Measurements from ENCODE around the gene FAM117B. TPM values are rescaled to one million over a fixed set of nuclear protein-coding genes. Genes with fewer than 3 reads are reported as not detected.

The FAM117B gene
- total RNA-seq, 2 experiments from 2014 or later: 17.2 to 19.4 TPM

GRCh38 chr2:202599105-202599504, 35.7 kb upstream of the FAM117B start:
- H3K4me3 Mint-ChIP-seq: no peak overlapping the region
- H3K9me3 Mint-ChIP-seq: no peaks in the 10 kb centered on the region
- intact Hi-C loops (cut with micrococcal nuclease): no loop called here
- peaks cover 12% of the 10 kb centered on the region for H3K4me1 Mint-ChIP-seq (ENCODE audit: low read depth)
- H3K27me3 Mint-ChIP-seq: no peaks in the 10 kb centered on the region
- CTCF ChIA-PET: interaction anchor here (0.7 to 6.6 kb wide), 4 partner anchors 8 to 272 kb away, joined by 3 to 56 read pairs (median 3); no protein-coding TSS in a partner anchor
- ATAC-seq (no peak), DNase-seq (no peak)
- POLR2A ChIA-PET: interaction anchor here (1.1 kb wide), 1 partner anchor 11 kb away, joined by 3 read pairs; no protein-coding TSS in a partner anchor
- no peak for TF ChIP-seq CTCF (IDR thresholded peaks at IDR 0.05)
- H3K27ac Mint-ChIP-seq: no peak overlapping the region
- no peaks in the 10 kb centered on the region for H3K36me3 Mint-ChIP-seq (ENCODE audit: low read depth)

DNA sequence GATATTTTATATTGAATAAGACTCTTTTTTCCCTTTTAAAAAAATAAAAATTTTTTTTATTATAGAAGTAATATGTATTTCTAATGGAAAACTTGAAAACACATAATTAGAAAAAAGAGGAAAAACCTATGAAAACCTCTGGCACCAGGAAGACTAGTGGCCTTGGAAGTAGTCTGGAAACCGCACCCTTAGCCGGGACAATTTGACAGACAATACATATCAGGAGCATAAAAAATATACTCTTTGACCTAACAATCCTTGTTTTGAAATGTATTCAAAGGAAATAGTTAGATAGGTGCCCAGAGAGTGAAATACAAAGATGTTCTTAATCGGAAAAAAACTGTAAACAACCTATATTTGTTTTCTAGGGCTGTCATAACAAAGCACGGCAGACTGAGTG, 34.9 kb upstream of the FAM117B start:
- no peaks in the 10 kb centered on the region for H3K27me3 Mint-ChIP-seq
- CTCF ChIA-PET: interaction anchor here (1.0 to 6.6 kb wide), 3 partner anchors 9 to 14 kb away, joined by 3 to 56 read pairs (median 3); no protein-coding TSS in a partner anchor
- intact Hi-C loops (cut with micrococcal nuclease): no loop called here
- DNase-seq (no peak), ATAC-seq (no peak)
- H3K36me3 Mint-ChIP-seq (ENCODE audit: low read depth): no peaks in the 10 kb centered on the region
- peaks cover 16% of the 10 kb centered on the region for H3K4me1 Mint-ChIP-seq (ENCODE audit: low read depth)
- H3K4me3 Mint-ChIP-seq: no peak overlapping the region
- POLR2A ChIA-PET: no interaction called here
- H3K27ac Mint-ChIP-seq: no peak overlapping the region
- TF ChIP-seq CTCF (IDR thresholded peaks at IDR 0.05): no peak
- H3K9me3 Mint-ChIP-seq: no peaks in the 10 kb centered on the region

DNA sequence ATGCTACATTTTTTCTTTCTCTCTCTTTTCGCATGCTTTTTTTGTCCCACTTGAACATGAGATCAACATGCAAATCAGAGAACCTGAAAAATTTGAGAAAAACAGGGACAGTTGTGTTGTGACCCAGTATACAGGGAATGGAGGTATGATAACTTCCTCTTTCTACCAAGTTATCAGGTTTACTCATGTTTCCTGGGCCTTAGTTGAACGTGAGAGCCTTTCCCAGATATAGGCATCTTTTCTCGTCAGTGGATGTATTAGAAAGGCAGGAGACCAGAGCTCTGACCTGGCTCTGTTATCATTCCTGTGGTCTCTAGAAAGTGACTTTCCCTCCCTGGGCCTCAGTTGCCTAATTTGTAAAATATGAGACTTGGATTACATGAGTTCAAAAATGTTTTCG, 30.1 kb upstream of the FAM117B start:
- Mint-ChIP-seq H3K4me3 (no peak overlapping the region), H3K27me3 (no peaks in the 10 kb centered on the region), H3K27ac (peak overlapping the region; percentile 9), H3K9me3 (no peaks in the 10 kb centered on the region), H3K36me3 (ENCODE audit: low read depth) (no peaks in the 10 kb centered on the region), H3K4me1 (ENCODE audit: low read depth) (peaks cover 20% of the 10 kb centered on the region)
- POLR2A ChIA-PET: interaction anchor here (0.6 kb wide), 1 partner anchor 17 kb away, joined by 4 read pairs; no protein-coding TSS in a partner anchor
- no peak for ATAC-seq
- intact Hi-C loops (cut with micrococcal nuclease): no loop called here
- CTCF ChIA-PET: interaction anchor here (1.0 kb wide), 1 partner anchor 16 kb away, joined by 3 read pairs; no protein-coding TSS in a partner anchor
- DNase-seq: no peak
- TF ChIP-seq CTCF (IDR thresholded peaks at IDR 0.05): no peak

DNA sequence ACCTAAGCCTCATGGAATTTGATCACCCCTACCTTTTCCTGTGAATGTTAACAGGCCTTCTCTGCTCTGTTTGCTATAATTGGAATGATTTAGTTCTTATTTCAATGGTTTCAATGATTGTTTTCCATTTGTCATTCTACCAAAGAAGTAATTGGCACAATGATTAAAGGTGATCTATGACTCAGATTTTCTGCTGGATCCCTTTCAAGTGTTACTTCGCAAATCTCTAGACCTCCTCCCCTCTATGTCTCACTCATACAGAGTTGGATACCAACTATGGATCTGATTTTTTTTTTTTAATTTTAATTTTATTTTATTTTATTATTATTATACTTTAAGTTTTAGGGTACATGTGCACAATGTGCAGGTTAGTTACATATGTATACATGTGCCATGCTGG, 29.6 kb upstream of the FAM117B start:
- TF ChIP-seq CTCF (IDR thresholded peaks at IDR 0.05): no peak
- peak; percentile 57 for ATAC-seq
- peak overlapping the region; percentile 9 for H3K27ac Mint-ChIP-seq
- DNase-seq: no peak
- no peaks in the 10 kb centered on the region for H3K27me3 Mint-ChIP-seq
- no peaks in the 10 kb centered on the region for H3K36me3 Mint-ChIP-seq (ENCODE audit: low read depth)
- intact Hi-C loops (cut with micrococcal nuclease): no loop called here
- ChIA-PET CTCF (interaction anchor here (1.0 kb wide), 1 partner anchor 17 kb away, joined by 3 read pairs; no protein-coding TSS in a partner anchor), POLR2A (no interaction called here)
- H3K9me3 Mint-ChIP-seq: no peaks in the 10 kb centered on the region
- peaks cover 24% of the 10 kb centered on the region for H3K4me1 Mint-ChIP-seq (ENCODE audit: low read depth)
- H3K4me3 Mint-ChIP-seq: no peak overlapping the region

DNA sequence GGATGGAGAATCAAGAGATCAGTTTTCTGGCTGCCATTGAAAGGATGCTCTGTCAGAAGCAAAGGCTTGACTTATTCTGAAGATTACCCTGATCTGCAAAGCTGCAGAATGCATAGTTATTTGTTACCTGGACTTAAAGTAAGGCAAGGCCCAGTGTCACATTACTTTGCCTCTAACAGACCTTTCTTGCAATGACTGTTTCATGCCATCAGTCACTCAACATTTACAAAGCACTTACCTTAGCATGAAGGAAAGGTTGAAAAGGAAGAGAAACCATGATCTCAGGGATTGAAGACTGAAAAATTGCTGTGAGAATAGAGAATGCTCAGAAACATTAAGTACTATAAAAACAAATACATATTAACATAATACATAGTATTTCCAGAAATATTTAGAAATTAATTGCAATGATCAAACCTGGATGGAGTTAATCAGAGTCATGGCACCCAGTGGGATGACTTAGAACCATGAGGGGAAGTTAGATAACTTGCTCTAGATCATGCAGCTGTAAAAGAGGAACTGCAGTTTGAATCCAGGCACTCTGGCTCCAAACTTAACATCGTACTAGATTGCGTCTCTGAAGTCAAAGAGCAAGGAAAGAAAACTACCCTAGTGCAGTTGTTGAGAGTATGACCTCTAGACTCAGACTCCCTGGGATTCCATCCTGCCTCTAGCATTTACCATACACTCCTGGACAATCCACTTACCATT, 26.5 kb upstream of the FAM117B start:
- POLR2A ChIA-PET: no interaction called here
- H3K27ac Mint-ChIP-seq: no peak overlapping the region
- no peaks in the 10 kb centered on the region for H3K27me3 Mint-ChIP-seq
- no peaks in the 10 kb centered on the region for H3K9me3 Mint-ChIP-seq
- peaks cover 18% of the 10 kb centered on the region for H3K4me1 Mint-ChIP-seq (ENCODE audit: low read depth)
- DNase-seq (no peak), ATAC-seq (no peak)
- no peaks in the 10 kb centered on the region for H3K36me3 Mint-ChIP-seq (ENCODE audit: low read depth)
- no peak overlapping the region for H3K4me3 Mint-ChIP-seq
- TF ChIP-seq CTCF (IDR thresholded peaks at IDR 0.05): no peak
- CTCF ChIA-PET: no interaction called here
- intact Hi-C loops (cut with micrococcal nuclease): no loop called here

All from activated CD8-positive, alpha-beta T cell treated with anti-CD3 and anti-CD28 coated beads for 36 hours (primary cell).